K562 (cell line): ENCODE results near the gene AMMECR1L. TPM values are rescaled to one million over a fixed set of nuclear protein-coding genes. Genes with fewer than 3 reads are reported as not detected.

ENCODE experiments used
- ADNP ChIP-seq: fragments of 200-800 bp; sonication (Bioruptor generic); IDR thresholded peaks from 2 replicates; pipeline ENCODE4 v1.6.1; 2016; ENCODE audit warnings: missing genetic modification characterization, missing compliant biosample characterization
- AFF1 ChIP-seq, 2 experiments: fragments of 450-650 bp; IDR thresholded peaks; 2 replicates each; pipeline ENCODE4 v1.6.1; 2018; ENCODE audit warnings: mild to moderate bottlenecking in 2 of 2, low read depth in 1 of 2; ENCODE audit not compliant: partially characterized antibody in 2 of 2
- AFF4 ChIP-seq: sonication (generic); formaldehyde crosslinking; IDR thresholded peaks from 2 replicates; pipeline ENCODE4 v1.8.0; 2023; ENCODE audit warnings: mild to moderate bottlenecking, missing genetic modification reagents
- ATF1 ChIP-seq, 2 experiments: fragments of 450-650 bp in 1 of 2; IDR thresholded peaks; 2 replicates each; pipeline ENCODE4 v1.6.1; 2016; ENCODE audit warnings: missing compliant biosample characterization in 1 of 2, missing genetic modification characterization in 1 of 2
- CGGBP1 ChIP-seq: fragments of 250-450 bp; sonication (Bioruptor Pico); IDR thresholded peaks from 2 replicates; pipeline ENCODE4 v1.9.0; 2021; ENCODE audit warnings: mild to moderate bottlenecking
- CREB3L1 ChIP-seq: fragments of 450-650 bp; IDR thresholded peaks from 2 replicates; pipeline ENCODE4 v1.6.1; 2014; ENCODE audit warnings: low read depth, mild to moderate bottlenecking, moderate library complexity, borderline replicate concordance
- GABPA ChIP-seq: fragments of 200-800 bp; sonication (Bioruptor generic); conservative IDR thresholded peaks from 2 replicates; pipeline ENCODE4 v1.6.1; 2016; ENCODE audit warnings: low read depth, missing genetic modification characterization, missing compliant biosample characterization
- ILK ChIP-seq: fragments of 450-650 bp; IDR thresholded peaks from 2 replicates; pipeline ENCODE4 v1.6.1; 2016; ENCODE audit warnings: missing genetic modification characterization, low read depth, mild to moderate bottlenecking, missing compliant biosample characterization, moderate library complexity, borderline replicate concordance
- L3MBTL2 ChIP-seq: fragments of 450-650 bp; IDR thresholded peaks from 2 replicates; pipeline ENCODE4 v1.6.1; 2016; ENCODE audit warnings: mild to moderate bottlenecking, moderate library complexity
- NFIX ChIP-seq: fragments of 250-450 bp; sonication (Bioruptor Pico); IDR thresholded peaks from 2 replicates; pipeline ENCODE4 v1.4.0; 2020; ENCODE audit warnings: low read depth, mild to moderate bottlenecking, moderate library complexity
- NR2C1 ChIP-seq, 2 experiments: fragments of 450-650 bp; IDR thresholded peaks; 2 replicates each; pipeline ENCODE4 v1.6.1; 2017; ENCODE audit warnings: mild to moderate bottlenecking in 2 of 2, antibody characterized with exemption in 1 of 2, inconsistent platforms in 1 of 2, missing compliant biosample characterization in 1 of 2, missing genetic modification characterization in 1 of 2
- ZBTB49 ChIP-seq: sonication (generic); formaldehyde crosslinking; IDR thresholded peaks from 2 replicates; pipeline ENCODE4 v1.8.0; 2022; ENCODE audit warnings: missing genetic modification reagents, mild to moderate bottlenecking, borderline replicate concordance
- ZFP1 ChIP-seq: fragments of 450-650 bp; formaldehyde crosslinking; IDR thresholded peaks from 2 replicates; pipeline ENCODE4 v1.4.0; 2020; ENCODE audit warnings: mild to moderate bottlenecking, mixed read lengths
- ZNF23 ChIP-seq: fragments of 250-450 bp; sonication (Bioruptor Pico); IDR thresholded peaks from 2 replicates; pipeline ENCODE4 v1.4.0; 2020; ENCODE audit warnings: mild to moderate bottlenecking
- polyA plus RNA-seq, 8 experiments: library from polyadenylated mRNA; depleted of rRNA in 4 of 8; stranded (reverse) in 5 of 8; unstranded in 3 of 8; fragments of >200 nt; fragmentation: Nextera tagmentation in 2 of 8; fragmentation: Illumina TruSeq in 1 of 8; extraction: Ambion mirVana in 2 of 8; extraction: Trizol in 1 of 8; gene quantifications; 2 replicates each; pipeline versions ENCODE4 v1.2.1 to v1.2.3, GENCODE V29; 2011 to 2014; ENCODE audit warnings: inconsistent platforms in 1 of 8, missing spikeins in 1 of 8
- total RNA-seq, 7 experiments: library from RNA; depleted of rRNA in 6 of 7; stranded (reverse); fragments of >200 nt in 6 of 7; fragmentation: Illumina TruSeq in 2 of 7; extraction: Trizol in 2 of 7; gene quantifications; 2 replicates each; pipeline versions ENCODE4 v1.2.1 to v1.2.3, GENCODE V29; 2011 to 2021; ENCODE audit warnings: low replicate concordance in 1 of 7

The AMMECR1L gene
- total and polyA plus RNA-seq, 9 of the 15 experiments (the other 6 are each of a cell fraction or from before 2014, with no cell fraction given): 3.7 to 15.3 (median 9.1) TPM

GRCh38 chr2:127927384-127927783, 41.6 kb upstream of the AMMECR1L start (continued):
- TF ChIP-seq AFF1 (IDR thresholded peaks at IDR 0.05; ENCODE audit: low read depth in 1 of 2, partially characterized antibody in 2 of 2): peak in 1 of 2 experiments; percentile 60
- no peak for TF ChIP-seq ZBTB49 (CRISPR knock-in tag)
- TF ChIP-seq ZNF23 (CRISPR knock-in tag): peak; percentile 79
- no peak for TF ChIP-seq L3MBTL2
- no peak for TF ChIP-seq ATF1 (CRISPR knock-in tag; IDR thresholded peaks at IDR 0.05)
- TF ChIP-seq ATF1 (tag; IDR thresholded peaks at IDR 0.05): peak; percentile 60
- TF ChIP-seq GABPA (tag): 0 out of 2 replicates have a peak, but pooled peaks have one; percentile 26
- TF ChIP-seq NFIX (CRISPR knock-in tag): 0 out of 2 replicates have a peak, but pooled peaks have one; percentile 10
- no peak; the same call in 1 of the 2 replicates for TF ChIP-seq NR2C1 (IDR thresholded peaks at IDR 0.05)
- peak; percentile 95 for TF ChIP-seq NR2C1 (tag; IDR thresholded peaks at IDR 0.05)
- no peak for TF ChIP-seq AFF4
- peak; percentile 56; the same call in 1 of the 2 replicates for TF ChIP-seq ADNP (tag)
- peak; percentile 91 for TF ChIP-seq ILK (tag)
- no peak for TF ChIP-seq CGGBP1 (CRISPR knock-in tag)
- TF ChIP-seq CREB3L1: no peak
- peak; percentile 54; the same call in 1 of the 2 replicates for TF ChIP-seq ZFP1
